Immature natural killer cell (primary cell): ENCODE data around the gene COMMD7. TPM values are rescaled to one million over a fixed set of nuclear protein-coding genes. Genes with fewer than 3 reads are reported as not detected.
"Not testable (repeated sequence)": the region's sequence is repeated elsewhere in the genome, so short reads cannot be mapped to it uniquely, and the experiment has no call there.

Experiments used
- DNase-seq, 3 donors: peaks; one replicate each; pipeline ENCODE4 v3.0.0; 2022; ENCODE audit warnings: mixed read lengths in 1 of 3
- H3K27ac Mint-ChIP-seq, 6 donors: one replicate each; pipeline ENCODE4 v1.8.0; 2020; ENCODE audit warnings: mixed read lengths in 6 of 6, mild to moderate bottlenecking in 5 of 6, inconsistent platforms in 4 of 6, moderate library complexity in 3 of 6
- H3K27me3 Mint-ChIP-seq, 3 donors: one replicate each; pipeline ENCODE4 v1.8.0; 2020 to 2021; ENCODE audit warnings: low read depth in 3 of 3, mild to moderate bottlenecking in 3 of 3, mixed read lengths in 3 of 3, moderate library complexity in 3 of 3, inconsistent platforms in 1 of 3
- H3K36me3 Mint-ChIP-seq, 3 donors: one replicate each; pipeline ENCODE4 v1.8.0; 2020; ENCODE audit warnings: mixed read lengths in 3 of 3, inconsistent platforms in 2 of 3, mild to moderate bottlenecking in 2 of 3
- H3K4me1 Mint-ChIP-seq, 2 donors: one replicate each; pipeline ENCODE4 v1.8.0; 2020; ENCODE audit warnings: inconsistent platforms in 2 of 2, mild to moderate bottlenecking in 2 of 2, mixed read lengths in 2 of 2, moderate library complexity in 1 of 2
- H3K4me3 Mint-ChIP-seq, 5 donors: one replicate each; pipeline ENCODE4 v1.8.0; 2020; ENCODE audit warnings: mild to moderate bottlenecking in 5 of 5, mixed read lengths in 5 of 5, inconsistent platforms in 3 of 5, moderate library complexity in 3 of 5
- H3K9me3 Mint-ChIP-seq, 6 donors: one replicate each; pipeline ENCODE4 v1.8.0; 2020; ENCODE audit warnings: mild to moderate bottlenecking in 6 of 6, mixed read lengths in 6 of 6, inconsistent platforms in 4 of 6, moderate library complexity in 3 of 6
- polyA plus RNA-seq, 3 donors: library from polyadenylated mRNA; unstranded; fragments of 300-500 nt; fragmentation: Illumina TruSeq; gene quantifications; one replicate each; pipeline ENCODE4 v1.2.3, GENCODE V29; 2021

Gene COMMD7
- polyA plus RNA-seq, 3 donors from 2014 or later = 166 to 265 (median 208) TPM

DNA sequence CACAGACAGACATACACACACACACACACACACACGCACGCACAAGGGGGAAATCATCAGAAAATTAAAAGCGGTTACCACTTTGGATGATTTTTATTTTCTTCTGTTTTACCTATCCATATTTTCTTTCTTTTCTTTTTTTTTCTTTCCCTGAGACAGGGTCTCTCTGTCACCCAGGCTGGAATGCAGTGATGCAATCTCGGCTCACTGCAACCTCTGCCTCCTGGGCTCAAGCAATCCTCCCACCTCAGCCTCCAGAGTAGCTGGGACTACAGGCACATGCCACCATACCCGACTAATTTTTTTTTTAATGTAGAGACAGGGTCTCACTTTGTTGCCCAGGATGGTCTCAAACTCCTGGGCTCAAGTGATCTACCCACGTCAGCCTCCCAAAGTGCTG, 14.8 kb downstream of the COMMD7 start:
- Mint-ChIP-seq H3K36me3 (peaks cover 10 to 17% (median 10%) of the 10 kb centered on the region in 3 donors), H3K27ac (peak overlapping the region in 5 of 6 donors; percentile 19 to 59 (median 47)), H3K4me1 (peaks cover 17 to 26% of the 10 kb centered on the region in 2 donors)
- DNase-seq, H3K4me3 Mint-ChIP-seq, H3K9me3 Mint-ChIP-seq, H3K27me3 Mint-ChIP-seq: not testable (repeated sequence)

DNA sequence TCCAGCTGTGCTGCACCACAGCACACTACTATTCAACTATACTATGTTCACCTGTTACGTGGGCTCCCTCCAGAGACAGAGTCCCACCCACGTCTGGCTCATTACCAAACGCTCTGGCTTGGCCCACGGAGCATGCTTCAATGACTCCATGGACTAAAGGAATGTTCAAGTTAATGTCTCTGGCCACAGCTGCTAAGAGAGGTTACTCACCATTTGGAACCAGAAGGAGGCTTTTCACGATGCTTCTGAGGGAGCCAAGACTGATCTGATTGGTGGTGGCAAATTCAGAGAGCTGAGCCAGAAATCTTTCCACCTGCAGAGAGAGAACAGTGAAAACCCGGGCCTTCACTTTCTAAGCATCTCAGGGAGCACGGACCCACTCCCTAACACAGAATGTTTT, 15.6 kb downstream of the COMMD7 start:
- Mint-ChIP-seq H3K4me3 (no peak overlapping the region), H3K9me3 (no peaks in the 10 kb centered on the region), H3K4me1 (peaks cover 17 to 26% of the 10 kb centered on the region in 2 donors), H3K36me3 (peaks cover 10 to 17% (median 10%) of the 10 kb centered on the region in 3 donors), H3K27me3 (peaks cover 0 to 1% (median 0%) of the 10 kb centered on the region in 3 donors), H3K27ac (peak overlapping the region in 3 of 6 donors; percentile 21 to 58 (median 52))
- DNase-seq = no peak

DNA sequence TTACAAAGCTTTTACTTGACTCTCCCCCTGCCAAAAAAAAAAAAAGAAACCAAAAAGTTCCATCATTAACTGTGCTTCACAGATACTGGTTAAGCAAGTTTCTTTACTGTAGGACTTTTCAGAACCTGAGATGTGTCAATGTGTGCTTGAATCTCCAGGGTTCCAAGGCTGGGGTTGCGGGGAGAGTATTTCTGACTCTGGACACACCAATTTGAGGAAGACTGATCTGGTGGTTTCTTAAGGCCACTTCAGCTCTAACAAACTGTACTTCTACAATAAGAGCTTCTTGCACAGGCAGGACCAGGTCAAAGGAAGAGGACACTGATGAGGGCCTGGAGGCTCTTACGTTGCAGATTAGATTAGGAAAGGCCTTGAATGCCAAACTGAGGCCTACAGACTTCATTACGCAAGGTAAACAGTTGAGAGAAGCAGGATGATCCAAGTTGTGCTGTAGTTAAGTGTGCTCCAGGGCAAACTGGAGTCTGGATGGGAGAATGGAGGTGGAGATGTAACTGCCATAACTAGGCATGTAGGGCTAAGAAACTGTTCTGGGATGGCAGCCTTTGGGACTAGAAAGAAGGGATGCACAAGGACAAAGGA, 24.4 kb downstream of the COMMD7 start:
- Mint-ChIP-seq H3K4me3 (no peak overlapping the region), H3K36me3 (peaks cover 4 to 19% (median 9%) of the 10 kb centered on the region in 3 donors), H3K27me3 (no peaks in the 10 kb centered on the region), H3K9me3 (no peaks in the 10 kb centered on the region), H3K4me1 (peaks cover 0 to 6% of the 10 kb centered on the region in 2 donors), H3K27ac (peak overlapping the region in 5 of 6 donors; percentile 4 to 45 (median 33))
- DNase-seq = no peak

DNA sequence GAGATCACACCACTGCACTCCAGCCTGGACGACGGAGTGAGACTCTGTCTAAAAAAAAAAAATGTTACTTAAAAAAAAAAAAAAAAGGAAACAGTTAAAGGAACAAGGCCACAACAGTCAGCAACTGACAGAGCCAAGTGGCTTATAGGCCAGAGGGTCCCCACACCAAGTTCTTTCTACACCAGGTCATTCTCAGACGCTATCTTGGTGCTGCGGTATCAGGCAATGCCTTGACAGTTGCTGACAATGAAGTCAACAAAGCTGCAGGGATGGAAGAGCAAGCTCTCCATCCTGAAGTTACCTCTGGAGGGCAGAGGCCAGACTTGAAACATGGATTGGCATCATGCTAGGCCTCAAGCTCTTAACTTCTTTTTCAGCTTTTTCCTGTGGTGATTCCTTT, 31.9 kb downstream of the COMMD7 start:
- H3K27me3 Mint-ChIP-seq = no peaks in the 10 kb centered on the region
- H3K36me3 Mint-ChIP-seq = peaks cover 0 to 9% (median 7%) of the 10 kb centered on the region in 3 donors
- no peaks in the 10 kb centered on the region for H3K9me3 Mint-ChIP-seq
- H3K27ac Mint-ChIP-seq = peak overlapping the region in 1 of 6 donors; percentile 40
- H3K4me3 Mint-ChIP-seq = no peak overlapping the region
- no peak for DNase-seq
- H3K4me1 Mint-ChIP-seq = peaks cover 18 to 26% of the 10 kb centered on the region in 2 donors

DNA sequence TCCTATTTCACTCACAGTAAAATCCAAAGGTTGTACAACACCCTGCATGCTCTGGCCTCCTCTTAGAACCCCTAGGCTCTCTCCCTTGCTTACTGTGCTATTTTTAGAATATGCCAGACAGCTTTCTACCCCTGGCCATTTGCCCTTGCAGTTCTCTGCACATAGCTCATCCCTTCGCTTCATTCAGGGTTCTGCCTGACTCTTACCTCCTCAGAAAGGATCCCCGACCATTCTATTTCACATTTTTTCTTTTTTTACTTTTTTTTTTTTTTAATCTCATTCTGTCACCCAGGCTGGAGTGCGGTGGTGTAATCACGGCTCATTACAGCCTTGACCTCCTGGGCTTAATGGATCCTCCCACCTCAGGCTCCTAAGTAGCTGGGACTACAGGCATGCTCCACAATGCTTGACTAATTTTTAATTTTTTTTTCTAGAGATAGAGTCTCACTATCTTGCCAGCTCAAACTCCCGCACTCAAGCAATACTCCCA, 33.6 kb downstream of the COMMD7 start:
- Mint-ChIP-seq H3K4me3 (no peak overlapping the region), H3K27me3 (no peaks in the 10 kb centered on the region), H3K9me3 (no peaks in the 10 kb centered on the region), H3K27ac (peak overlapping the region in 4 of 6 donors; percentile 1 to 69 (median 30)), H3K36me3 (peaks cover 0 to 7% (median 4%) of the 10 kb centered on the region in 3 donors), H3K4me1 (peaks cover 18 to 26% of the 10 kb centered on the region in 2 donors)
- DNase-seq = no peak

DNA sequence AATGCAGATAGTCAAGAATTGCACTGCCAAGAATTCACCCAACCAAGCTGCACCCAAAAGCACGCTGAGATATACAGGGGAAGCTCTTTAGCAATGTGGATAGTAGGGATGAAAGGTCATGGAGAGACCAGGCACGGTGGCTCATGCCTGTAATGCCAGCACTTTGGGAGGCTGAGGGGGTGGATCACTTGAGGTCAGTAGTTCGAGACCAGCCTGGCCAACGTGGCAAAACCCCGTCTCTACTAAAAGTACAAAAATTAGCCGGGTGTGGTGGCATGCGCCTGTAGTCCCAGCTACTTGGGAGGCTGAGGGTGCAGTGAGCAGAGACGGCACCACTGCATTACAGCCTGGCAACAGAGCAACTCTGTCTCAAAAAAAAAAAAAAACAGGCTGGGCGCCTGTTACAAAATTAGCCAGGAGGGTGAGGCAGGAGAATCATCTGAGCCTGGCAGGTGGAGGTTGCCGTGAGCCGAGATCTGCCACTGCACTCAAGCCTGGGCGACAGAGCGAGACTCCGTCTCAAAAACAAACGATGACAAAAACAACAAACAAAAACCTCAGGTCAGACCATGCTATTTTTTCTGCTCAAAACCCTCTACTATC, 34.1 kb downstream of the COMMD7 start:
- not testable (repeated sequence) for H3K27me3 Mint-ChIP-seq, H3K4me3 Mint-ChIP-seq, H3K9me3 Mint-ChIP-seq, DNase-seq
- Mint-ChIP-seq H3K27ac (peak overlapping the region in 2 of 6 donors; percentile 21 to 38), H3K4me1 (peaks cover 18 to 26% of the 10 kb centered on the region in 2 donors), H3K36me3 (peaks cover 0 to 12% (median 5%) of the 10 kb centered on the region in 3 donors)

DNA sequence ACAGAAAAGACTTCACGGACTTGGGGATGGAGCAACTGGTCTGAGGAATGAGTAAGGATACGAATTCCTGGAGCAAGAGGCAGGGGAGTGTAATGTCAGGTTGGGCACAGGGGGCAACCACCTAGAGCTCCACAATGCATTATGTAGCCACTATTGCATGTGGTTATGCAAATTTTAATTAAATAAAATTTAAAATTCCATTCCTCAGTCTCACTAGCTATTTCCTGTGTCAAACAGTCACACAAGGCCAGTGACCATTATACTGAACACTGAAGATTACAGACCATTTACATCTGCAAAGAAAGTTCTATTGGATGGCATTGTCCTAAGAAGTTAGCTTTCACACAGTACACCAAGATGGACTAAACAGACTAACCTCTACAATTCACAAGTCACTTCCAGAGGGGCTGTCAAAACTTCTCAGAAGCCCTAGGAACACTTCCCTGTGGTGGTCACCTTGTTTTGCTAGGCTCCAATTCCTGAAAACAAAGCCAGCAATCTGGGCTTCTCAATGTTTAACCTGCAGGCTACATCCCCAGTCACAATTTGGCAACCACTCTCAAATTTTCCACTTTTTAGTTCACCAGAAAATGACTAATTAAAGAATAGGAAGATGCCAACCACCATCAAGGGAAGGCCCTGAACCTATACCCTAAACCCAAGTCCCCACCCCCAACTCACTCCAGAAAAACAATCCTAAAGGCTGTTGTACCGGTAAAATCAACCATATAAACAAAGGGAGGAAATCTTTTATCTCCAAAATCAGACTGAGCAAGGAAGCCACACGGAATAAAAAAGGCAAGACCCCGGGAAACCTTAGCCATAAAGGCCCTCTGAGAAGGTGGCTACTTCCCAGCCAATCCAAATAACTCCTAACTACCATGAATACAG, 35.3 kb downstream of the COMMD7 start:
- H3K36me3 Mint-ChIP-seq = peaks cover 4 to 18% (median 10%) of the 10 kb centered on the region in 3 donors
- no peaks in the 10 kb centered on the region for H3K9me3 Mint-ChIP-seq
- H3K4me1 Mint-ChIP-seq = peaks cover 18 to 26% of the 10 kb centered on the region in 2 donors
- H3K27ac Mint-ChIP-seq = peak overlapping the region in 5 of 6 donors; percentile 5 to 82 (median 17)
- H3K27me3 Mint-ChIP-seq = no peaks in the 10 kb centered on the region
- DNase-seq = no peak
- H3K4me3 Mint-ChIP-seq = no peak overlapping the region

DNA sequence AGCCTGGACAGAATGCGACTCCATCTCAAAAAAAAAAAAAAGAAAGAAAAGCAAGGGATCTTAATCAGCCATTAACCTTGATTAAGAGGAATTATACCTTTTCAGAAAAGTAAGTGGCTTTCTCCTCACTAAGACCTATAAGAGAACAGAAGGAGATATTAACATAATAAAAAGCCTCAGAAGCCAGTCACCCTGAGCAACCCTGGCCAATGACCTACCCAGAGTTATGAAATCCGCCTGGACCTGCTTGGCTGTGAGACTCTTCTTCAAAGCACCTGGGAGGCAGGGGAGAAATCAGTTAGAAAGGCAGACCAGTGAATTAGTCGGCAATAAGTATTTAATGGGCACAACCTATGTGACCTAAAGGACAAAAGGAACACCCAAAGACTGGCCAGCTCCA, 36.8 kb downstream of the COMMD7 start:
- H3K27ac Mint-ChIP-seq = no peak overlapping the region
- no peak for DNase-seq
- no peaks in the 10 kb centered on the region for H3K27me3 Mint-ChIP-seq
- H3K4me3 Mint-ChIP-seq = no peak overlapping the region
- H3K4me1 Mint-ChIP-seq = peaks cover 18 to 26% of the 10 kb centered on the region in 2 donors
- peaks cover 7 to 28% (median 14%) of the 10 kb centered on the region in 3 donors for H3K36me3 Mint-ChIP-seq
- H3K9me3 Mint-ChIP-seq = no peaks in the 10 kb centered on the region

DNA sequence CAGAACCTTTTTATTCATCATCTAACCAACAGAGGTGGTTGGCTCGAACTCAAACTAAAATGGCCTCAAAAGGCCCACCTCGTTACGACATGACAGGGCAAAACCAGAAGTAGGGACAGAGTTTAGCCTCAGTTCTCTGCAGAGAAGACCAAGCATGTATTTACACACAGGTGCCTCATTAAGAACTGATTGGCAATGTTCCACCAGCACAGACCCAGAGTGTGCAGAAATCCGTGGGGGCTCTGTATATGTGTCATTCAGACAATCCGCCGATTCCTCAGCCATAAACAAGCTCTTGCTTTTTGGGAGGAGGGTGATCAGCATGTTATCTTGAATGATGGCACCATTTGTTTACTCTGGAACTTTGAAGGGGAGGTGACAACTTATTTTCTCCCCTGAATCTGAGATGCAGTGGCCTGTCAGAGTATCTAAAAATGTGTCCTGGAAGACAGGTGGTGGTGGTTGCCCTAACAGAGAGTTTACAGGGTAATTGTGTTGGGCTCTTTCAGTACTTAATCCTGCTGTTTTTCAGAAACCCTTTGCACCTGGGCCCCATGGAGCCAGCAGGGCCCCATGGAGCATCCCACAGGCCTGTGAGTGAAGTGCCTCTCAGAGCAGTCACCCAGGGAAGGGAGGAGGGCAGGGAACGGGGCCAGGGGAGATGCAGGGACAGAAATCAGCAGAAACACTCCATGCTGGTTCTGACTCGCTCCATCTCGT, 40.4 kb downstream of the COMMD7 start:
- no peak overlapping the region for H3K4me3 Mint-ChIP-seq
- DNase-seq = no peak
- peaks cover 8 to 37% (median 14%) of the 10 kb centered on the region in 3 donors for H3K36me3 Mint-ChIP-seq
- H3K9me3 Mint-ChIP-seq = no peaks in the 10 kb centered on the region
- H3K27me3 Mint-ChIP-seq = peaks cover 0 to 2% (median 0%) of the 10 kb centered on the region in 3 donors
- peaks cover 6 to 8% of the 10 kb centered on the region in 2 donors for H3K4me1 Mint-ChIP-seq
- H3K27ac Mint-ChIP-seq = peak overlapping the region in 1 of 6 donors; percentile 44

DNA sequence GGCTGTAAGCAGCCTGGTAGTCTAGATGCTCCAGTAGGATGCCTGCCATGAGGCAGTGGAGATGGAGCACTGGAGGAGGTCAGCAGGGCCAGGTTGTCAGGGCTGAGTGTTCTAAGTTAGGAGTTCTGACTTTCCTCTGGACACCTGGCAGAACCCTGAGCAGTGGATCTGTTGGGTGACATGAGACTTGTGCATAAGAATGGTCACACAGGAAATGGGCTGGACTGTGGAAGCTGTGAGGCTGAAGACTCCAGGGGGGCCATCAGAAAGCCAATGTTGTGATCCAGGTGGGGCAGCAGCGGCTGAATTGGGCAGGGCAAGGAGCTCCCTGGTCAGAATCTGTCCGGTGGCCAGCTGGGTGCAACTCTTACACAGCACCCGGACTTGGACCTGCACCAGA, 45.7 kb downstream of the COMMD7 start:
- peaks cover 1 to 21% (median 4%) of the 10 kb centered on the region in 3 donors for H3K36me3 Mint-ChIP-seq
- H3K4me3 Mint-ChIP-seq = no peak overlapping the region
- H3K9me3 Mint-ChIP-seq = no peaks in the 10 kb centered on the region
- peaks cover 0 to 2% (median 2%) of the 10 kb centered on the region in 3 donors for H3K27me3 Mint-ChIP-seq
- peak overlapping the region in 4 of 6 donors; percentile 19 to 58 (median 32) for H3K27ac Mint-ChIP-seq
- no peak for DNase-seq
- H3K4me1 Mint-ChIP-seq = peaks cover 9 to 13% of the 10 kb centered on the region in 2 donors

DNA sequence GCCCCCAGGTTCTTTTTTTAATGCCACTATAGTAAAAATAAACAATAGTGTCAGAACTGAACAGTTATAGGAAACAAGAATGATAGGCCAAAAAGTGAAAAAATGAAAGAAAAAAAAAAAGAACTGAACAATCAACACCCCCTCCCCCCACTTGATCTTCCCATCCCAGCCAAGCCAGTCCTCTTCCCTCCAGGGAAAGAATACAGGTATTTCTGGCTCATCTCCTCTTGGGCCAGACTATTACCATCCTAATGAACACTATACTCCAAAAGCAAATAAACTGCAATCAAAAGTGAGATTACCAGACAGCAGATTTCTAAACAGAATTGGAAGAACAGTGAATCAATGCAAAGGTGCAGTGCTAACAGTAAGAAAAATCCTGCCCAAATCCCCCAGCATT, 48.2 kb downstream of the COMMD7 start:
- DNase-seq = no peak

DNA sequence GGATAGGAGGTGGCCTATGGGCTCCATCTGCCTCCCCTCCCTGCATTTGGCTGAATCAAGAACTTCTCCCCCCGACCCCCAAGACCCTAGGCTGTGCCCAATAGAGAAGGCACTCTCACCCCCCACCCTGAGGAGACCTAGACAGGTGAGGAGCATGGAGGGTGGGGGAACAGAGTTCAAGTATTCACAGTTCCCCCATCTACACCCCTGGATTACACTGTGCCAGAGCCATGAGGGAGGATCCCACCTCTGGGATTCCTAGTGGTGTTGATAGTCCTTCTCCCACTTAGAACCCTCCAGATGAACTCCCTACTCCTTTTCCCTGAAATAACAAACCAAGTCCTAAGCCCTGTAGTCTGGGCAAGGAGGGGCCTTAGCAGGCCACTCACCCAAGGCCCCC, 54.3 kb downstream of the COMMD7 start:
- not testable (repeated sequence) for H3K27ac Mint-ChIP-seq, H3K36me3 Mint-ChIP-seq, H3K27me3 Mint-ChIP-seq, H3K4me3 Mint-ChIP-seq, H3K4me1 Mint-ChIP-seq, DNase-seq, H3K9me3 Mint-ChIP-seq

More for the DNA sequence above, 48.2 kb downstream of the COMMD7 start:
- Mint-ChIP-seq H3K27me3 (peaks cover 0 to 2% (median 2%) of the 10 kb centered on the region in 3 donors), H3K9me3 (no peaks in the 10 kb centered on the region), H3K27ac (peak overlapping the region in 3 of 6 donors; percentile 49 to 76 (median 74)), H3K4me1 (peaks cover 9 to 13% of the 10 kb centered on the region in 2 donors), H3K4me3 (no peak overlapping the region), H3K36me3 (peaks cover 0 to 12% (median 0%) of the 10 kb centered on the region in 3 donors)

DNA sequence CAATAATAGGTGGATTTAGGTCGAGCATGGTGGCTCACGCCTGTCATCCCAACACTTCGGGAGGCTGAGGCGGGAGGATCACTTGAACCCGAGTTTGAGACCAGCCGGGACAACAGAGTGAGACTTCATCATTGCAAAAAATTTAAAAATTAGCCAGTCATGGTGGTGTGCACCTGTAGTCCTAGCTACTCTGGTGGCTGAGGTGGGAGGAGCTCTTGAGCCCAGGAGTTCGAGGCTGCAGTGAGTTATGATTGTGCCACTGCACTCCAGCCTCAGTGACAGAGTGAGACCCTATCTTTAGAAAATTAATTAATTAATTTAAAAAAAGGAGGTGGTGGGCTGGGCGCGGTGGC, 56.1 kb downstream of the COMMD7 start:
- Mint-ChIP-seq H3K27ac (no peak overlapping the region), H3K36me3 (peaks cover 0 to 9% (median 1%) of the 10 kb centered on the region in 3 donors), H3K27me3 (peaks cover 0 to 5% (median 0%) of the 10 kb centered on the region in 3 donors), H3K4me1 (peaks cover 9 to 11% of the 10 kb centered on the region in 2 donors), H3K4me3 (no peak overlapping the region), H3K9me3 (no peaks in the 10 kb centered on the region)
- DNase-seq = no peak
